CD14-positive monocyte (primary cell): ENCODE measurements around the gene PACSIN1. TPM values are rescaled to one million over a fixed set of nuclear protein-coding genes. Genes with fewer than 3 reads are reported as not detected.

Experiments used
- DNase-seq, 3 donors: peaks; one replicate each; pipeline ENCODE4 v3.0.0-alpha.2; 2011 to 2022
- H2AFZ ChIP-seq: 2 replicates; pipeline ENCODE4 v1.6.0; 2012; ENCODE audit warnings: mild to moderate bottlenecking, low read depth, low read length, inconsistent platforms; ENCODE audit not compliant: insufficient read depth, poor library complexity, severe bottlenecking
- H3K27ac ChIP-seq, 2 donors: 1 replicate in 1 of 2; 2 replicates in 1 of 2; pipeline ENCODE4 v1.5.1; 2012 to 2013; ENCODE audit warnings: low read length in 2 of 2, control low read depth in 1 of 2, inconsistent platforms in 1 of 2, low read depth in 1 of 2, mild to moderate bottlenecking in 1 of 2
- H3K27me3 ChIP-seq, 2 donors: one replicate each; pipeline versions ENCODE4 v1.6.0 to v1.6.1; 2011 to 2013; ENCODE audit warnings: low read length in 2 of 2; ENCODE audit not compliant: control insufficient read depth in 2 of 2, insufficient read depth in 2 of 2
- H3K36me3 ChIP-seq, 2 donors: replicated peaks in 1 of 2; 1 replicate in 1 of 2; 2 replicates in 1 of 2; pipeline versions ENCODE4 v1.5.1 to v1.6.1; 2012 to 2013; ENCODE audit warnings: low read length in 2 of 2, control low read depth in 1 of 2, inconsistent platforms in 1 of 2, mild to moderate bottlenecking in 1 of 2; ENCODE audit not compliant: insufficient read depth in 2 of 2, control insufficient read depth in 1 of 2
- H3K4me1 ChIP-seq, 2 donors: 1 replicate in 1 of 2; 2 replicates in 1 of 2; pipeline versions ENCODE4 v1.5.1 to v1.6.1; 2012 to 2013; ENCODE audit warnings: low read length in 2 of 2, control low read depth in 1 of 2, inconsistent platforms in 1 of 2, mild to moderate bottlenecking in 1 of 2, moderate library complexity in 1 of 2; ENCODE audit not compliant: insufficient read depth in 2 of 2, control insufficient read depth in 1 of 2
- H3K4me2 ChIP-seq: replicated peaks from 2 replicates; pipeline ENCODE3; 2012; ENCODE audit warnings: low read length, moderate library complexity, mild to moderate bottlenecking; ENCODE audit not compliant: poor library complexity, severe bottlenecking; ENCODE audit errors: extremely low read depth
- H3K4me3 ChIP-seq, 3 experiments: fragments of 200-600 bp in 1 of 3; sonication (generic) in 1 of 3; replicated peaks in 1 of 3; 1 replicate in 2 of 3; 2 replicates in 1 of 3; pipeline ENCODE4 v1.5.1; 2011 to 2013; ENCODE audit warnings: low read length in 3 of 3, mild to moderate bottlenecking in 3 of 3, control low read depth in 2 of 3, low read depth in 2 of 3, inconsistent platforms in 1 of 3, moderate library complexity in 1 of 3
- H3K79me2 ChIP-seq: 2 replicates; pipeline ENCODE4 v1.6.0; 2012; ENCODE audit warnings: mild to moderate bottlenecking, control low read depth, inconsistent platforms, low read length, moderate library complexity; ENCODE audit not compliant: insufficient read depth
- H3K9ac ChIP-seq: 2 replicates; pipeline ENCODE4 v1.6.0; 2017; ENCODE audit warnings: low read length, mild to moderate bottlenecking; ENCODE audit not compliant: insufficient read depth, poor library complexity, severe bottlenecking
- H3K9me3 ChIP-seq, 2 donors: replicated peaks in 1 of 2; 1 replicate in 1 of 2; 2 replicates in 1 of 2; pipeline versions ENCODE4 v1.5.1 to v1.6.1; 2012 to 2013; ENCODE audit warnings: low read length in 2 of 2, control low read depth in 1 of 2; ENCODE audit not compliant: control insufficient read depth in 1 of 2, insufficient read depth in 1 of 2
- H4K20me1 ChIP-seq: 2 replicates; pipeline ENCODE4 v1.6.0; 2012; ENCODE audit warnings: mild to moderate bottlenecking, low read length, control low read depth, moderate library complexity; ENCODE audit not compliant: insufficient read depth
- H3K27ac Mint-ChIP-seq, 7 donors: one replicate each; pipeline ENCODE4 v1.8.0; 2020; ENCODE audit warnings: mild to moderate bottlenecking in 7 of 7, mixed read lengths in 7 of 7, moderate library complexity in 6 of 7, inconsistent platforms in 2 of 7
- H3K27me3 Mint-ChIP-seq, 3 donors: one replicate each; pipeline ENCODE4 v1.8.0; 2021 to 2022; ENCODE audit warnings: low read depth in 3 of 3, mild to moderate bottlenecking in 3 of 3, mixed read lengths in 3 of 3, moderate library complexity in 3 of 3, inconsistent platforms in 1 of 3
- H3K36me3 Mint-ChIP-seq, 2 donors: one replicate each; pipeline ENCODE4 v1.8.0; 2020; ENCODE audit warnings: mixed read lengths in 2 of 2, inconsistent platforms in 1 of 2, mild to moderate bottlenecking in 1 of 2
- H3K4me1 Mint-ChIP-seq: one replicate; pipeline ENCODE4 v1.8.0; 2020; ENCODE audit warnings: mild to moderate bottlenecking, mixed read lengths
- H3K4me3 Mint-ChIP-seq, 2 donors: one replicate each; pipeline ENCODE4 v1.8.0; 2020; ENCODE audit warnings: mild to moderate bottlenecking in 2 of 2, mixed read lengths in 2 of 2, moderate library complexity in 1 of 2
- H3K9me3 Mint-ChIP-seq, 7 donors: one replicate each; pipeline ENCODE4 v1.8.0; 2020 to 2022; ENCODE audit warnings: mixed read lengths in 7 of 7, mild to moderate bottlenecking in 6 of 7, moderate library complexity in 6 of 7, inconsistent platforms in 2 of 7
- WGBS: methylation state at CpG from one replicate; pipeline ENCODE4 v1.1.5; 2013; ENCODE audit warnings: missing lambda C conversion rate; ENCODE audit not compliant: insufficient coverage; 5-methylcytosine and 5-hydroxymethylcytosine counted together
- intact Hi-C, 2 donors: fragments of 100-400 bp; cut with micrococcal nuclease; formaldehyde crosslinking; loops; one replicate each; pipeline versions ENCODE4 v1.15.0 to v1.15.1; 2023
- polyA plus RNA-seq, 3 donors: library from polyadenylated mRNA; depleted of rRNA in 1 of 3; unstranded in 2 of 3; stranded (reverse) in 1 of 3; fragments of 300-500 nt in 2 of 3; fragments of >200 nt in 1 of 3; fragmentation: Illumina TruSeq in 2 of 3; gene quantifications; 1 replicate in 2 of 3; 2 replicates in 1 of 3; pipeline ENCODE4 v1.2.3, GENCODE V29; 2012 to 2021
- TF ChIP-seq, protein P1 (sequence below): fragments of 200-600 bp; IDR thresholded peaks from one replicate; pipeline ENCODE4 v1.8.0; 2022; ENCODE audit warnings: antibody characterized with exemption, mild to moderate bottlenecking

Gene PACSIN1
- polyA plus RNA-seq, 3 donors = not detected

DNA sequence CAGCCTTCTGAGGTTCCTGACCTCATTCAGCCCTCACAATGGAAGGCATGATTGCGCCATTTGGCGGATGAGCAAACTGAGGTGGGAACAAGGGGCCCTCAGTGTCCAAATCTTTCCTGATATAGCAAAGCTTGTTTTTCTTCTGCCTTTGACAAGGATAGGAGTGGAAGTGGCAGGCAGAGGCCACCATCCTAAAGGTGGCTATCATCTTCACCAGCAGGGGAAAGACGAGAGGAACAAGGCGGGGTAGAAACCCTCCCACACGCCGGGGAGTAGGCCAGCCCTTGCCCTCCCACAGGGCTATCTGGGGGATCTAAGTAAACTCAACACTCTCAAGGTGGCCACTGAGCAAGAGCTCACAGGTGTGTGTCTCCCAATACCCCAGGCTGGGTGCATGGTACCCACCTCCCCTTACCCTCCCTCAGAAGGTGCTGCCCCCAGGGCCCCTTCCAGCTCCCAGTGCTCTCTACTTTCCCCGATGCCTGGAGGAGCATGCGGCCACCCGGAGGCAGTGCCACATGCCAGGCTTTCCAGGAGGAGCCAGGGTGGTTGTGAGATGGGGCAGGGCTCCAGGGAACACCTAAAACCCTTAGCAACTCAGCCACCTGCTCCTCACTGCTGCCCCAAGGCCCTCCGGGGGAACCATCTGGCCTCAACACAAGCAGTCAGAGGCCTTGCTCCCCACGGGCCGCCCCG, 79.0 kb downstream of the PACSIN1 start:
- intact Hi-C loops = no loop called here
- Mint-ChIP-seq H3K9me3 (no peaks in the 10 kb centered on the region), H3K36me3 (no peaks in the 10 kb centered on the region), H3K4me1 (no peaks in the 10 kb centered on the region), H3K4me3 (no peak overlapping the region), H3K27ac (no peak overlapping the region), H3K27me3 (peaks cover 0 to 5% (median 2%) of the 10 kb centered on the region in 3 donors)
- Histone ChIP-seq H4K20me1 (no peaks in the 10 kb centered on the region), H3K4me2 (no peak overlapping the region), H3K9me3 (no peaks in the 10 kb centered on the region), H3K36me3 (no peaks in the 10 kb centered on the region), H3K4me1 (no peaks in the 10 kb centered on the region), H2AFZ (no peak overlapping the region), H3K79me2 (no peaks in the 10 kb centered on the region), H3K27ac (no peak overlapping the region), H3K27me3 (no peaks in the 10 kb centered on the region), H3K9ac (no peak overlapping the region), H3K4me3 (no peak overlapping the region)
- TF ChIP-seq, protein P1, sequence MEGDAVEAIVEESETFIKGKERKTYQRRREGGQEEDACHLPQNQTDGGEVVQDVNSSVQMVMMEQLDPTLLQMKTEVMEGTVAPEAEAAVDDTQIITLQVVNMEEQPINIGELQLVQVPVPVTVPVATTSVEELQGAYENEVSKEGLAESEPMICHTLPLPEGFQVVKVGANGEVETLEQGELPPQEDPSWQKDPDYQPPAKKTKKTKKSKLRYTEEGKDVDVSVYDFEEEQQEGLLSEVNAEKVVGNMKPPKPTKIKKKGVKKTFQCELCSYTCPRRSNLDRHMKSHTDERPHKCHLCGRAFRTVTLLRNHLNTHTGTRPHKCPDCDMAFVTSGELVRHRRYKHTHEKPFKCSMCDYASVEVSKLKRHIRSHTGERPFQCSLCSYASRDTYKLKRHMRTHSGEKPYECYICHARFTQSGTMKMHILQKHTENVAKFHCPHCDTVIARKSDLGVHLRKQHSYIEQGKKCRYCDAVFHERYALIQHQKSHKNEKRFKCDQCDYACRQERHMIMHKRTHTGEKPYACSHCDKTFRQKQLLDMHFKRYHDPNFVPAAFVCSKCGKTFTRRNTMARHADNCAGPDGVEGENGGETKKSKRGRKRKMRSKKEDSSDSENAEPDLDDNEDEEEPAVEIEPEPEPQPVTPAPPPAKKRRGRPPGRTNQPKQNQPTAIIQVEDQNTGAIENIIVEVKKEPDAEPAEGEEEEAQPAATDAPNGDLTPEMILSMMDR = no peak
- DNase-seq = no peak
- WGBS = 93% methylated on average over 7 of the region's 13 CpGs

DNA sequence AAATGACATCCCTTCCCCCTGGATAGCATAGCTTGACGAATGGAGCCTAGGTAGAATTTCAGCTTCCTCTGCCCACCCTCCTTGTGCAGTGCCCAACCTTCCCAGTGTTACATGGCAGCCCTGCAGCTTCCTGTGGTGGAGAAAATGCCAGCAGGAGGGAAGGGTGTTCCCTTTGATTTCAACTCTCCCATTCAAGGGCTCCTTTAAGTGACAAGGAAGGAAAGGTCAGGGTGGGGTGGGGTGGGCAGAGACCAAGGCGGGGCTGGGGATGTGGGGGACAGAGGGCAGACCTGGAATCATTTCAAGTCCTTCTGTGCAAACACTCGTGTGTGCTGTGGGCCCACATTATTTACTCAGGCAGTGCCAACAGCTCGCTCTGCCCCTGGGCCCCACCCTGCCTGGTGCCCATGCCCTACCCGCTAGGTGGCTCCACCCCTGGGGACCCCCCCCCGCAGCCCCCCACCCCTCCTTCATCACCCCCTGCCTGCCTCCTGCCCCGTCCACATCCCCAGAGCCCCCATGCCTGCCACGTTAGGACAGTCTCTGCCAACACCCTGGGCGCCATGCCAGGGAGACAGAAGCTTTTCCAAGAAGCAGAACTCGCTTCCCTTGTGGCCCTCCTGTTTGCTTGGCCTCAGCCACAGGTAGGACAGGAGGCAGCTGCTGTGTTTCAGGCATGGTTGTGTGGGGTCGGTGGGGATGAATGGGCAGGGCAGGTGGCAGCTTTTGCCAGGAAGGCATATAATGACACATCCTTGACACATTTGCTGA, 80.9 kb downstream of the PACSIN1 start:
- no peaks in the 10 kb centered on the region for H3K27me3 ChIP-seq
- peaks cover 0 to 7% (median 2%) of the 10 kb centered on the region in 3 donors for H3K27me3 Mint-ChIP-seq
- no peak overlapping the region for H3K27ac Mint-ChIP-seq
- no peaks in the 10 kb centered on the region for H3K9me3 Mint-ChIP-seq
- H4K20me1 ChIP-seq = no peaks in the 10 kb centered on the region
- DNase-seq = no peak
- H3K27ac ChIP-seq = no peak overlapping the region
- 25% methylated on average over 1 of the region's 11 CpGs for WGBS
- H3K36me3 ChIP-seq = no peaks in the 10 kb centered on the region
- no peak overlapping the region for H3K4me3 ChIP-seq
- H3K9ac ChIP-seq = no peak overlapping the region
- intact Hi-C loops = no loop called here
- no peaks in the 10 kb centered on the region for H3K36me3 Mint-ChIP-seq
- no peaks in the 10 kb centered on the region for H3K4me1 ChIP-seq
- H3K4me1 Mint-ChIP-seq = no peaks in the 10 kb centered on the region
- H3K4me2 ChIP-seq = no peak overlapping the region
- H3K79me2 ChIP-seq = no peaks in the 10 kb centered on the region
- H2AFZ ChIP-seq = no peak overlapping the region
- no peak overlapping the region for H3K4me3 Mint-ChIP-seq
- TF ChIP-seq, protein P1 = no peak
- H3K9me3 ChIP-seq = no peaks in the 10 kb centered on the region
